Transverse colon (tissue), 4 donors: Measurements from ENCODE around the gene COL21A1. TPM values are rescaled to one million over a fixed set of nuclear protein-coding genes. Genes with fewer than 3 reads are reported as not detected.

ENCODE experiments used
- DNase-seq: peaks from one replicate; pipeline ENCODE4 v3.0.0-alpha.2; 2019
- H3K27ac ChIP-seq, 4 donors: fragments of 200-600 bp; sonication (generic); 2 replicates each; pipeline ENCODE4 v1.5.1; 2016 to 2018; ENCODE audit warnings: inconsistent platforms in 4 of 4
- H3K27me3 ChIP-seq: fragments of 200-600 bp; sonication (generic); 2 replicates; pipeline ENCODE4 v1.5.1; 2017; ENCODE audit warnings: inconsistent platforms
- H3K36me3 ChIP-seq, 4 donors: fragments of 200-600 bp; sonication (generic); 2 replicates each; pipeline ENCODE4 v1.5.1; 2017 to 2019; ENCODE audit warnings: inconsistent platforms in 4 of 4
- H3K4me1 ChIP-seq, 4 donors: fragments of 200-600 bp; sonication (generic); 2 replicates each; pipeline ENCODE4 v1.5.1; 2017 to 2020; ENCODE audit warnings: inconsistent platforms in 4 of 4
- H3K4me3 ChIP-seq, 4 donors: fragments of 200-600 bp; sonication (generic); 1 replicate in 1 of 4; 2 replicates in 3 of 4; pipeline versions ENCODE4 v1.5.1 to v1.6.1; 2017 to 2019; ENCODE audit warnings: inconsistent platforms in 4 of 4
- H3K9me3 ChIP-seq, 2 donors: fragments of 200-600 bp; sonication (generic); 2 replicates each; pipeline ENCODE4 v1.5.1; 2017 to 2019; ENCODE audit warnings: inconsistent platforms in 2 of 2
- EP300 ChIP-seq: sonication (generic); formaldehyde crosslinking; IDR thresholded peaks from one replicate; pipeline ENCODE4 v1.6.1; 2017; ENCODE audit warnings: antibody characterized with exemption, low read depth
- POLR2A ChIP-seq: fragments of 450-650 bp; IDR thresholded peaks from one replicate; pipeline ENCODE4 v1.6.1; 2016; ENCODE audit warnings: antibody characterized with exemption, mild to moderate bottlenecking, moderate library complexity
- POLR2AphosphoS5 ChIP-seq, 3 donors: sonication (generic); formaldehyde crosslinking; IDR thresholded peaks; one replicate each; pipeline ENCODE4 v1.6.1; 2016; ENCODE audit warnings: antibody characterized with exemption in 3 of 3
- WGBS, 2 donors: methylation state at CpG; one replicate each; pipeline ENCODE4 v1.1.5; 2018; ENCODE audit warnings: low coverage in 1 of 2; 5-methylcytosine and 5-hydroxymethylcytosine counted together
- in situ Hi-C, 4 donors: fragments of 200-750 bp; cut with MboI; loops; one replicate each; pipeline versions ENCODE4 v1.15.0 to v1.15.1; 2017; ENCODE audit warnings: low sequenced_read_pairs in 3 of 4, low pct_ligation_motif_present in 1 of 4, low pct_unique_long_range_greater_than_20kb in 1 of 4
- intact Hi-C: fragments of 100-400 bp; cut with DNase I; formaldehyde crosslinking; loops from one replicate; pipeline ENCODE4 v1.15.1; 2023; ENCODE audit warnings: low total_unique reads
- total RNA-seq, 4 donors: library from RNA; depleted of rRNA; stranded (reverse); fragments of >200 nt; gene quantifications; one replicate each; pipeline ENCODE4 v1.1.0, GENCODE V29; 2016
- TF ChIP-seq, protein P1 (sequence below), 5 experiments: fragments of 200-600 bp in 3 of 5; fragments of 450-650 bp in 2 of 5; sonication (generic) in 3 of 5; IDR thresholded peaks; 1 replicate in 2 of 5; 2 replicates in 3 of 5; pipeline ENCODE4 v1.5.1; 2016 to 2017; ENCODE audit warnings: antibody characterized with exemption in 5 of 5, inconsistent platforms in 3 of 5, mild to moderate bottlenecking in 2 of 5, moderate library complexity in 1 of 5

Gene COL21A1
- total RNA-seq, 4 donors from 2014 or later: 0.40 to 5.7 (median 3.3) TPM

DNA sequence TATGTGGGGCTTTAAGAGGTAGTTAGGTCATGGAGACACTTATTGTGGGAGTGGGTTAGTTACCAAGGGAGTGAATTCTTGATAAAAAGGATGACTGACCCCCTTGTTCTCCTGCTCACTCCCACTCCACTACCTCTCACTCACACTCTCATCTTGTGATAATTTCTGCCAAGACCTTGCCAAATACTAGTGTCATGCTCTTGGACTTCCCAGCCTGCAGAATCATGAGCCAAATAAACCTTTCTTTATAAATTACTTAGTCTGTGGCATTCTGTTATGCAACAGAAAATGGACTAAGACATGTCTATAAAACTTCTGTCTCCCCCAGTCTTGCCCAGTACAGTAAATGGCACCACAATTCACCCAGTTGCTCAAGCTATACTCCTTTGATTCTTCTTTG is 93.3 kb downstream of the COL21A1 start:
- Histone ChIP-seq H3K4me1 (no peaks in the 10 kb centered on the region), H3K27ac (no peak overlapping the region), H3K9me3 (peaks cover 0 to 5% of the 10 kb centered on the region in 2 donors), H3K36me3 (no peaks in the 10 kb centered on the region), H3K4me3 (no peak overlapping the region), H3K27me3 (no peaks in the 10 kb centered on the region)
- intact Hi-C loops (no loop called here), in situ Hi-C loops (no loop called here)
- DNase-seq: no peak
- no peak for TF ChIP-seq POLR2AphosphoS5 (IDR thresholded peaks at IDR 0.05)
- TF ChIP-seq, protein P1, sequence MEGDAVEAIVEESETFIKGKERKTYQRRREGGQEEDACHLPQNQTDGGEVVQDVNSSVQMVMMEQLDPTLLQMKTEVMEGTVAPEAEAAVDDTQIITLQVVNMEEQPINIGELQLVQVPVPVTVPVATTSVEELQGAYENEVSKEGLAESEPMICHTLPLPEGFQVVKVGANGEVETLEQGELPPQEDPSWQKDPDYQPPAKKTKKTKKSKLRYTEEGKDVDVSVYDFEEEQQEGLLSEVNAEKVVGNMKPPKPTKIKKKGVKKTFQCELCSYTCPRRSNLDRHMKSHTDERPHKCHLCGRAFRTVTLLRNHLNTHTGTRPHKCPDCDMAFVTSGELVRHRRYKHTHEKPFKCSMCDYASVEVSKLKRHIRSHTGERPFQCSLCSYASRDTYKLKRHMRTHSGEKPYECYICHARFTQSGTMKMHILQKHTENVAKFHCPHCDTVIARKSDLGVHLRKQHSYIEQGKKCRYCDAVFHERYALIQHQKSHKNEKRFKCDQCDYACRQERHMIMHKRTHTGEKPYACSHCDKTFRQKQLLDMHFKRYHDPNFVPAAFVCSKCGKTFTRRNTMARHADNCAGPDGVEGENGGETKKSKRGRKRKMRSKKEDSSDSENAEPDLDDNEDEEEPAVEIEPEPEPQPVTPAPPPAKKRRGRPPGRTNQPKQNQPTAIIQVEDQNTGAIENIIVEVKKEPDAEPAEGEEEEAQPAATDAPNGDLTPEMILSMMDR (IDR thresholded peaks at IDR 0.05): no peak
- no peak for TF ChIP-seq EP300
- no peak for TF ChIP-seq POLR2A

DNA sequence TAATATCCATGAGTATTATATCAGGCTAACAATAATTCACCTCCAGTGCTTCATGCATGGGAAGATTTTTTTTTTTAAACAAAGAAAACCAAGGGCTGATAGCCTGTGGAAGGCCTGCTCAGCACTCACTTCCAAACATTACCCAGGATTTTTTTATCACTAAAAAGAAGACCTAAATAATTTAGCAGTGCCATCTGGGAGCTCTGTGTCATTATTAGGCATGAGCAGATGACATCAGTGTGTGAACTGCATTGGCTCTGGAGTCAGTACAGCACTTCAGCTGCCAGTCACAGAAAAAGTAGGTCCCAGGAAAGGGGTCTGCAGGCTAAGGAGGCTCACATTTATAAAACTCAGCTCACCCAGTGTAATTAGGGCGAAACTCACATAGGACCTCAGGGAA is 94.8 kb downstream of the COL21A1 start:
- no peaks in the 10 kb centered on the region for H3K27me3 ChIP-seq
- in situ Hi-C loops: no loop called here
- H3K4me3 ChIP-seq: no peak overlapping the region
- WGBS, 2 donors: 75 to 100% methylated on average over 1 of the region's 1 CpG
- H3K36me3 ChIP-seq: no peaks in the 10 kb centered on the region
- intact Hi-C loops: no loop called here
- H3K27ac ChIP-seq: no peak overlapping the region
- no peak for TF ChIP-seq POLR2AphosphoS5 (IDR thresholded peaks at IDR 0.05)
- no peak for TF ChIP-seq POLR2A
- TF ChIP-seq EP300: no peak
- TF ChIP-seq, protein P1 (IDR thresholded peaks at IDR 0.05): no peak
- H3K4me1 ChIP-seq: no peaks in the 10 kb centered on the region
- no peak for DNase-seq
- H3K9me3 ChIP-seq: peaks cover 0 to 5% of the 10 kb centered on the region in 2 donors

DNA sequence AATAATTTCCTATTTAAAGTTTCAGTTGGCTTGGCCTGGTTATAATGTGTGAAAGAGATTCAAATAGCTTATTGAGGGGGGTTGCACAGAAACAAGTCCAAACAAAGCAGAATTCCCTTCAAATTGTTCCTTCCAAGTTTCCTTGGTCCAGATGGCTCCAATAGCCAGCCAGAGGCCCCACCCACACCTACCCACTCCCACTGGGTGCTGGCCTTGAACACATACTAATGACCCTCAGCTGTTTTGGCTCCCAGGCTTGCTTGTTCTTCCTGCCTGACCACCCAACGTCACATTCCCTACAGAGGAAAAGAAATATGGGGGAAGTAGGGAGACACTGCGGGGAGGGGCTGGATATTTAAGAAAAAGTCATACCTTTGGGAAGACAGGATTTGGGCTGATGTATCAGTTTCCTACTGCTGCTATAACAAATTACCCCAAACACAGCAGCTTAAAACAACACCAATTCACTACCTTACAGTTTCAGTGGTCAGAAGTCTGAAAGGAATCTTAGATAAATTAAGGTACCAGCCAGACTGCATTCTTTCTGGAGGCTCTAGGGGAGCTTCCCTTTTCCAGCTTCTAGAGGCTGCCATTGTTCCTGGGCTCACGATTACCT is 95.7 kb downstream of the COL21A1 start:
- H3K36me3 ChIP-seq: no peaks in the 10 kb centered on the region
- WGBS, 2 donors: 67 to 89% methylated on average over 1 to 3 of the region's 3 CpGs
- TF ChIP-seq POLR2AphosphoS5 (IDR thresholded peaks at IDR 0.05) (no peak), EP300 (no peak), POLR2A (no peak)
- TF ChIP-seq, protein P1 (IDR thresholded peaks at IDR 0.05): no peak
- intact Hi-C loops (no loop called here), in situ Hi-C loops (no loop called here)
- no peak for DNase-seq
- H3K4me1 ChIP-seq: no peaks in the 10 kb centered on the region
- no peaks in the 10 kb centered on the region for H3K27me3 ChIP-seq
- no peak overlapping the region for H3K27ac ChIP-seq
- H3K9me3 ChIP-seq: peaks cover 0 to 5% of the 10 kb centered on the region in 2 donors
- H3K4me3 ChIP-seq: no peak overlapping the region

DNA sequence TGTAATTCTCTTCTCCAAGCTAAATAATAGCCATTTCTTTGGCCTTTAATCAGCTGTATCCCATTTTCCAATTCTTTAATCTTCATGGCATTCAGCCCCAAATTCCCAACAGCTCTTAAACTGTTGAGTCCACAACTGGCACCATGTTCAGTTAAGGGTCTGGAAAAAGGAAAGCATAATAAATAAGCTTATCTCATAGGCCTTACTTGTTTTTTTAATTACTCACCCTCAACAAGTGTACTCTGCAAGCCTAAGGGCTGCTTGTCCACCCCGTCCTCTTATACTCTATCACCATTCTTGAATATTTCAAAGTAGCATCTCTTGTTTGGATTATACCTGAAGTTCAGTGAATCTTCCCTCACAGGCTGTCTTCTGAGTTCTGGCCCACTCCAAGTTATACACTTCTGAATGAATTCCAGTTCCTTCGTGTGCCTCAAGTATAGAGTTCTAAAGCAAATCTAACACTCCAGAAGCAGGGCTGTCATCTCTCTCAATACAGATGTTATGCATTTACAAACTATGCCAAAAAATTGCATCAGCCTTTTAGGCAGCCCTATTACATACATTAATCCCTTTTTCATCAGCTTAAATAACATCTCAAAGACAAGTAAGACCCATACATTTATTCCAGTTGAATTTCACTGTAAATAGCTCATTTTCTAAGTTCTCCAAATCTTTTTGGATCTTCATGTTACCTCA is 98.7 kb downstream of the COL21A1 start:
- intact Hi-C loops (no loop called here), in situ Hi-C loops (no loop called here)
- Histone ChIP-seq H3K9me3 (no peaks in the 10 kb centered on the region), H3K36me3 (no peaks in the 10 kb centered on the region), H3K27ac (no peak overlapping the region), H3K27me3 (no peaks in the 10 kb centered on the region), H3K4me3 (no peak overlapping the region), H3K4me1 (no peaks in the 10 kb centered on the region)
- DNase-seq: no peak
- TF ChIP-seq EP300 (no peak), POLR2AphosphoS5 (IDR thresholded peaks at IDR 0.05) (no peak), POLR2A (no peak)
- TF ChIP-seq, protein P1 (IDR thresholded peaks at IDR 0.05): no peak
- 60 to 76% methylated on average over 2 of the region's 2 CpGs for WGBS, 2 donors
